GM21529 (cell line): ENCODE measurements around the gene PRKCH.

Experiments used
- ATAC-seq: cut with Tn5 transposase; IDR thresholded peaks from one replicate; pipeline ENCODE4 v1.9.1; 2021; ENCODE audit not compliant: unreplicated experiment

The PRKCH gene

DNA sequence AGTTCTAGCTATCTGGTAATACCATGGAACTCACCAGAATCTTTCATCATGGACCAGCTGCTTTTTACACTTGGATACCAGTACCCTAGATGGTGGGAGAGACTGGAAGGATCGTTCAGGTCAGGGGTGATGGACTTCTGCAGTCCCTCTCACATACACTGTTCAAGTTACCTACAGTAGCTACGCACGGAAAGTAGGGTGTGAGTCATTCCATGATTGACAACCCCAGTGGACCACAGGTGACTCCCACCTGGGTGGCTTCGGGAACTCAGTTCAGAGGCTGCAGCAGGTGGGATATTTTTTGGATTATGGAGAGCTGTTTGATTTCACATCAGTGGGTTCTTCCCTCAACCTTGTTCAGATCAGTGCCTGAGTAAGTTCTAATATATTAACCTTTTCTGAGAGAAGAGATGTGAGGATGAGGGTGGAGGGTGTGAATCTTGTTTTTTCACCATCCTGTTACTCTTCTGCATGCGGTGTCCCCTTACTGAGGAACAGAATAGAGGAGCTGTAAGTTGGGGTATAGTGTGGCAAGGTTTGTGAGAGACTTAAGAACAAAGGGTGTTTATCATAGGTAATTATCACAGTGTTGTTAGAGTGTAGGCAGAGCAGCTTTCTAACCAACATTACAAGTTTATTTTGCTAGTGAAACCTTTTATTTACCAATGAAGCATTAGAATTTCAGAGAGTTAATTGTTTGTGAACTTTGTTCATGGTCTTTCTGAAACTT, 39.6 kb downstream of the PRKCH start:
- no peak for ATAC-seq

DNA sequence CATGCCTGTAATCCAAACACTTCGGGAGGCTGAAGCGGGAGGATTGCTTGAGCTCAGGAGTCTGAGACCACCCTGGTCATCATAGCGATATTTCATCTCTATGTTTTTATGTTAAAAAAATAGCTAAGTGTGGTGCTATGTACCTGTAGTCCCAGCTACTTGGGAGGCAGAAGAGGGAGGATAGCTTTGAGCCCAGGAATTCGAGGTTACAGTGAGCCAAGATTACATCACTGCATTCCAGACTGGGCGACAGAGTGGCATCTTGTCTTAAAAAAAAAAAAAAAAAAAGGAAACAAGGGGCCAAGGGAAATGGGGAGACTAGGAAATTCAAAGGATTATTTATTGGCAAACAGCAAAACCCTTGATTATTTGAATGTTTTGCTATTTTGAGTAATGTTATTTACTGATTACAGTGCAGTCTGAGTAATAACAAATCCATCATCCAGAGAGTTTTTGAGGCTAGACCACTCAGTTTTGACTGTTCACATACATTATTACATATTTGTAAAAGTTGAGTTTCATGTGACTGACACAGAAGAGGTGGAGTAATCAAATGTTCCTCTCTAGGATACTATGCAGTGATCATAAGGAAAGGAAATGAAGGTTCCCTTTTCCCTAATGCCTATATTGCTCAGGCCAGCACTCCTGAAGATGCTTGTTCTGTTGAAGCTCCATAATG, 40.8 kb downstream of the PRKCH start:
- ATAC-seq = no peak

DNA sequence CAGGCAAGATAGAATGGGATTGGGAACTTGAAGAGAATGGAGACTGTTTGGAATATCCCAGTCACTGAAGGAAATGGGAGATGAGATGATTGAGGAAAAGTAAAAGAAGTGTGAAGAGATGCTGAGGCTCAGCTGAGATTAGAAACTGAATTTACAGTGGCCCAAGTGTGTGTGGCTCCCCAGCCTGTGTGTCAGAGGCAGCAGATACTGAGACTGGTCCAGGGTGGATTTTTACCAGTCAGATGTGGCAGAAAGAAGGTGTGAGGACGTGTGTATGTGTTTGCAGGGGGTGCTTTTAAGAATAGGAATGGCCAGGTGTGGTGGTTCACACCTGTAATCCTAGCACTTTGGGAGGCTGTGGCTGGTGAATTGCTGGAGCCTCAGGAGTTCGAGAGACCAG, 42.9 kb downstream of the PRKCH start:
- no peak for ATAC-seq

DNA sequence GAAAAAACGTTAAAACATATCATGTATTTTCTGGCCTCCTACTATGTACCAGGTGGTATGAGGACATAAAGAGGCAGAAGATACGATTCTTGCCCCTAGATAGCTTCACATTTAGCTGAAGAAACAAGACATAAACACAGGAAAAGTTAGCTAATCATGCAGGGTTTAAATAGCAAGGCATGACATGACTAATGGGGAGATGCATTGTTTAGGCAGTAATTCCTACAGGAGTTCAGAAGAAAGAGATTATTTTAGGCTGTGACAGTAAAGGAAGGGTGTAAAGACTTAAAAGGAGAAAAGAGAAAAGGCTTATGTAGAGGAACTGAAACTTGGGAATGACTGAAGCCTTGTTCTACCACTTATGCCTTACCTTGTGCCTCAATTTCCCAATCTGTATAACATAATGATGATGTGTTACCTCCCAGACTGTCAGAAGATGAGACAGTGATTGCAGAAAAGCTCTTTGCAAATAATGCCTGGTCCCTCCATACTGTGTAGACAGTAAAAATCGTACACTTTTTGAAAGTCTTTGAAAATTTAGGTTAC, 44.4 kb downstream of the PRKCH start:
- ATAC-seq = no peak

DNA sequence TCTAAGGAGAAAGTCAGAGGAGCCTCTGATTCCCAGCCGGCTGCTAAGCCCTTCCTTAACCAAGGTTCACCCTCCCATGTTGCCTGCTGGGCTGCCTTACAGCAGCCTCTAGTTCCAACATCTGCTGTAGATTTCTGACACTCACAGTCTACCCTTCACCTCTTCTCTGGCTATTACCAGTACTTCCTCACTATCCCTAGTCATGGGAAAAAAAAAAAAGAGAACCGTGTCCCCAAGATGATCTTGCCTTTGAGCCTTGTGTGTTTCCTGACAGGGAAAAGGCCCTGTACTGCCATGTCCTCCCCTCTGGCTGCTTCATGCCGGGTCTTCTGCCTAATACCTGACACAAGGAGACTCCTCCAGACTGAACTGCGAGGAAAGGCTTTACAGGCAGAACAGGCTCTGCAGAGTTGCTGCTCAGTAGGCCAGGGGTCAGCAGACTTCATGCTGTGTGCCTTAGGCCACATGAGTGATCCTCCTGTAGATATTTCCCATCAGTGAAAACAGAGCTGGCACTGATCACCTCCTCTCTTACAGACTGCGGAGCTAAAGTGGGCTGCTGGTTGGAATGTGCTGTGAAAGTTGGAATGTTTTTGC, 46.8 kb downstream of the PRKCH start:
- ATAC-seq = no peak

DNA sequence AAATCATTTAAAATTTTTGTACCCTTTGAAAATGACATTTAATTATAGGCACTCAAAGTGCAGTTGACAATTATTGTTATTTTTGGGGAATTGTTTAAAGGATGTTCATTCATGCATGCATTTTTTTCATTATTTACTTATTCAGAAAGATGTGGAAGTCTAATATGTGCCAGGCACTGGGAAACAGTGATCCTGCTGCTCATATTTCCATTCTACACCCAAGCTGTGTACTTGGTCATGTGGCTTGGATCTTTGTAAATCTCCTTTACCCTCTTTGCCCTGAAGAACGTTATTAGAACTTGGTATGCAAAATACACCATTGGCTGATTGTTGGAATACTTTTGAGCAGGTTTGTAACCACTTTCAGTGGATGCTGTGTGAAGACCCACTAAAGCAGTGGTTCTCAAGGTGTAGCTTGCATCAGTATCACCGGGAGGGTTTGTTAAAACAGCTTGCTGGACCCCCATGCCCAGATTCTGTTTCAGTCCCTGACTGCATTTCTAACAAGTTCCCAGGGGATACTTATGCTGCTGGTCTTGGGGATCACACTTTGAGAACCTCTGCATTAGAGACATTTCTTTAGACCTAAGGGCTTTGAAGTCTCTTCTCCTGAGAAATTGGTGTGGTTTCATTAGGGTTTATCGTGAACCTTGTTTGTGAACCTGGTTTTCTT, 47.5 kb downstream of the PRKCH start:
- no peak for ATAC-seq

DNA sequence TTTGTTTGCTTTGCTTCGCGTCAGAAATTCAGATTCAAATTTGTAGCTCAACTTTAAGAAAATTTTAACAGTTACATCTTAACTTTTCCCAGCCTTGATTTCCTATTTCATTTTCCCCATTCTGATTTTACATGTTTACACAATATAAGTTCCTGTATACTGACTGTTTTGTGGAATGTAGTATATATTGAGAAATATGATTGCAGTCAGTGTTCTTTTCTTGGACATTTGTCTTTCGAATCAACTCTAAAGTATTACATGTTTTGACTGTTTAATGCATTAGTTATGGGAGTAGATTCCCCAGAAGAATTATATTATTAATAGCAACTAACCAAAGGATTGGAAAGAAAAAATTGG, 48.1 kb downstream of the PRKCH start:
- ATAC-seq = no peak

DNA sequence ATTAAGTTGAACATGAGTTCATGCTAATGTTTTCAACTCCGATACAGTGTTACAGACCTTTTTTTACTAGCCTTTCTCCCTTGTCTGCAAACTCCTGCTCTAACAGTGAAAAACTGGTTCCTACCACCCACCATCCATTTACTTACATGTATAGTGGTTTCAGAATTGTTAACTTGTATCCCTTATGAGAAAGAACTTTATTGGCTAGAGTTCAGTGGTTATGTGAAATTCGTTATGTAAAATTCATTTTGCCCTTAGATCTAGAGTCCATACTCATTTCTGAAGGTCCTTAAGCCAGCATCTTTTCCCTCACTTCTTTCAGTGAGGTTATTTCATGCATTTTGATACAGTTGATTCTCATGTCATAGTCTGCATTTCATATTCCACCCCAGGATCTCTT, 51.0 kb downstream of the PRKCH start:
- no peak for ATAC-seq

DNA sequence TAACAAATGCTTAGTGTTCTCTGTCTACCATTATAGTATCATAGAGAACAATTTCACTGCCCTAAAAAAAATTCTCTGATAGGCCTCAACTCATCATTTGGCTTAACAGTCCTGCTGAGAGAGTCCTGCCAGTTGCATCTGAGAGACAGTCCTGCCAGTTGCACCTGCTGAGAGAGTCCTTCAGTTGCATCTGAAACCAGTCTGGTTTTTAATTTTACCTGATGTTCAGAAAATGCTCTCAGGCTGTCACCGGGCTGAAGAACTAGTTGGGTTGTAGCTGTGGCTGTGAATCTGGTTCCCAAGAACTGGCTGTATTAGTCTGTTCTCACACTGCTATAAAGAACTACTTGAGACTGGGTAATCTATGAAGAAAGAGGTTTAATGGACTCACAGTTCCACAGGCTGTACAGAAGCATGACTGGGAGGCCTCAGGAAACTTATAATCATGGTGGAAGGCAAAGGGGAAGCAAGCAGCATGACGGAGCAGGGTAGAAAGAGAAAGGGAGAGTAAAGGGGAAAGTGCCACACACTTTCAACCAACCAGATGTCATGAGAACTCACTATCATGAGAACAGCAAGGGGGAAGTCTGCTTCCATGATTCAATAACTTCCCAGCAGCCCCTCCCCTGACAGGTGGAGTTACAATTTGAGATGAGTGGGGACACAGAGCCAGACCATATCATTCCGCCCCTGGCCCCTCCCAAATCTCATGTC, 51.6 kb downstream of the PRKCH start:
- no peak for ATAC-seq

DNA sequence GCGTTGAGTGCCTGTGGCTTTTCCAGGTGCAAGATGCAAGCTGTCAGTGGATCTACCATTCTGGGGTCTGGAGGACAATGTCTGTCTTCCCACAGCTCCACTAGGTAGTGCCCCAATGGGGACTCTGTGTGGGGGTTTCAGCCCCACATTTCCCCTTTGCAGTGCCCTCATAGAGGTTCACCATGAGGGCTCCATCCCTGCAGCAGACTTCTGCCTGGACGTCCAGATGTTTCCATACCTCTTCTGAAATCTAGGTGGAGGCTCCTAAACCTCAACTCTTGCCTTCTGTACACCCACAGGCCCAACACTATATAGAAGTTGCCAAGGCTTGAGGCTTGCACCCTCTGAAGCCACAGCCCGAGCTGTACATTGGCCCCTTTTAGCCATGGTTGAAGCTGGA, 52.9 kb downstream of the PRKCH start:
- no peak for ATAC-seq

DNA sequence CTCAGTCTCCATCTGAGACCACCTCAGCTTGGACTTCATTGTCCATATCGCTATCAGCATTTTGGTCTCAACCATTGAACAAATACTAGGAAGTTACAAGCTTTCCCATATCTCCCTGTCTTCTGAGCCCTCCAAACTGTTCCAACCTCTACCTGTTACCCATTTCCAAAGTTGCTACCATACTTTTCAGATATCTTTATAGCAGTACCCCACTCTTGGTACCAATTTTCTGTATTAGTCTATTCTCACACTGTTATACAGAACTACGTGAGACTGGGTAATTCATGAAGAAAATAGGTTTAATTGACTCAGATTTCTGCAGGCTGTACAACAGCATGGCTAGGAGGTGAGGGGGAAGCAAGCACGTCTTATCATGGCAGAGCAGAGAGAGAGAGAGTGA, 53.8 kb downstream of the PRKCH start:
- ATAC-seq = no peak

DNA sequence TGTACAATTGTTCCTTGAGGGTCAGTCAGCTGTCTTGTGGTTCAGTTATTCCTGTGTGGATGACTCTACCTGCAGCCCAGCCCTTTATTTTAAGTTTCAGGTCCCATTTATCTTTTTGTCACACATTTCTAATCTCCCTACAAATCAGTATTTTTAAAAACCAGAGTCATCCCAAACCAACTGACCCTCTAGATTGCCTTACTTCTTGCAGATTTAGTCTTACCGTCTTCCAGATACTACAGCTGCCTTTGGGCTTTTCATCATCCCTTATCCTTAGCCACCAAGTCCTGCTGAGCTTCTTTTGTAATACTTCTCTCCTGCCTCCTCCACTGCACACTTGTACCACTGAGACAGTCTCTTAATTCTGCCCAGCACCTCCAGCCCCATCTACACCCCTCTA, 54.9 kb downstream of the PRKCH start:
- ATAC-seq = no peak

DNA sequence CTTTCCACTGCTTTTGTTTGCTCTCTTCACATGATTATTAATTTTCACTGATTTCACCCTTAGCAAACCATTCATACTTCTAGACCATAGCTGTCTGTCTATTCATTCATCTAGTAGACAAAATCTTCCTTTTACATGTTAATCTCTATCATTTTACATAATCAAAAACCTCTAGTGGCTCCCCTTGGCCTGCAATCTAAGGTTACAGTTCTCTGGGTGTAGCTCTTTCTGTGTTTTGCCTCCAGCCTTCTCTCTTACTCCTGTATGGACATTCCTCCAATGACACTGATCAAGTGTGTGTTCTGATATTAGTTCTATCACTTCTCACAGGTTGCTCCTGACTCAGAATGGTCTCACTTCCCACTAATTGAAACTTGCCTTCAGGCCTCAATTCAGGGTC, 56.4 kb downstream of the PRKCH start:
- no peak for ATAC-seq

DNA sequence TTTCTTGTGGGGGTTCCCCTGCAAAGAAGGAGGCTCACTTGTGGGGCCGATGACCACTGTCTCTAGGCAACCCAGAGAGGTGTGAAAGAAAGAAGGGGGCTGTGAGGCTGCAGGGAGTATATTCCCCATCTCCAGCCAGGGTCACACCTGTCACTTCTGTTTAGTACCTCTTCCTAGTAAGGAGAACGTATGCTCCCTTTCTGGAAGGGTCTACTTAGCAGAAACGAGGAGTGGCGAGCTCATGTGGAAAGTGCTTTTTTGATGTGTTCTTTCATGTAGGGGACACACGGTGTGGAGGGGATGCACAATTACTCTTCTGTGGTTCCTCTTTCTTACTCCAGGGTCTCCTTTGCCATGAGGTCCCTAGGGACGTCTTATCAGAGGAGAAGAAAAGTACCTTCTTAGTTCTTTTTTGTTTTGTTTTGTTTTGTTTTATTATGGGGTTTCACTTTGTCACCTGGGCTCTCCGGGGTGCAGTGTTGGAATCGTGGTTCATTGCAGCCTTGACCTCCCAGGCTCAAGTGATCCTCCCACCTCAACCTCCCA, 58.3 kb downstream of the PRKCH start:
- no peak for ATAC-seq

DNA sequence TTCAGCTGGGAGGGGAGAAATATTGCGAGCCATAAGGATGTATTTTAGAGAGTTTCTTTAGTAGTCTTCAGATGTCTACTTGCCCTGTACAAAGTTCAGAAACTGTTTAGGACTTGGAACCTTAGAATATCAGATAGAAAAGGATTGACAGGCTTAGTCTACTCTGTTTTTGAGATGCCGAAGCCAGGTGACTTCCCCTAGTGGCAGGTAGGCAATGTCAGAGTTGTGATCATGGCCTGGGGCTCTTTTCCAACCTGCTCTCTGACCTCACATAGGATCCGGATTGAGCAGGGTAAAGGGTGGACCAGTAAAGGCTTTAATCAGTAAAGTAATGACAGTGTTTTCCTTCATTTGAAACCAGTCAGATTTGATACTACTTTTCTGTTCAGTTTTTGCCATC, 59.6 kb downstream of the PRKCH start:
- no peak for ATAC-seq

DNA sequence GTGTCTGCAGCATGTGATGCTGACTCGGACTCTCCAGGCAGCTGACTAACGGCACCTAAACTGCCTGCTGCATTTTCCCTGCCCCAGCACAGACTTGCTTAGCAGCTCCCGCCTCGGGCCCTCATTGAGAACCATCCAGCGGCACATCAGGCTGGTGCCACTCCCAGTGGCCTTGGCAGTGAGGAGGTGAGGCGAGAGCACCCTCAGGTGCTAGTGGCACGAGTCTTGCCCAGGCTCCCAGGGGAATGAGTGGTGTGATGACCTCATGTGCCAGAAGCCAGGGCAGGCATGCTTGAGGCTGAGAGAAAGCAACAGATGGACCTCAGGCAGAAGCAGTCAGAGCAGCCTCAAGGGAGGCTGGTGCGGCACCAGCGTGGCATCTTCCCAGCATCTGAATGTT, 60.2 kb downstream of the PRKCH start:
- no peak for ATAC-seq

DNA sequence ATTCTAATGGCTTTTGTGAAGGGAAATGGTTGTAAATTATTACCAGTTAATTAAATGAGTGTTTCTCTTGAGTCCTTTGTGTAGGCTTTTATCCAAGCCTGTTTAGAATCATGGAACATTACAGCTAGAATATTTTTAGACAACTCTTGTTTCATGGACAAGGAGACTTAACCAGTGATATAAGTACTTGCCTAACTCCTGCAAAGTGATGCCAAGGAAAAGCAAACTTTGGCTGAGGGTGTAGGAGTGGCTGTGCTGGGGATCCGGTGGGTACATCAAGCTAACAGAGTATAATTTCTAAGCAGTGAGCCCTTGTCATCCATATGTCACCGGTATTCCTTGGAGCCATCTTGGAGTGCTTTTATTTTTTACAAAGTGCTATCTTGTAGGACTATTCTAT, 61.5 kb downstream of the PRKCH start:
- no peak for ATAC-seq

DNA sequence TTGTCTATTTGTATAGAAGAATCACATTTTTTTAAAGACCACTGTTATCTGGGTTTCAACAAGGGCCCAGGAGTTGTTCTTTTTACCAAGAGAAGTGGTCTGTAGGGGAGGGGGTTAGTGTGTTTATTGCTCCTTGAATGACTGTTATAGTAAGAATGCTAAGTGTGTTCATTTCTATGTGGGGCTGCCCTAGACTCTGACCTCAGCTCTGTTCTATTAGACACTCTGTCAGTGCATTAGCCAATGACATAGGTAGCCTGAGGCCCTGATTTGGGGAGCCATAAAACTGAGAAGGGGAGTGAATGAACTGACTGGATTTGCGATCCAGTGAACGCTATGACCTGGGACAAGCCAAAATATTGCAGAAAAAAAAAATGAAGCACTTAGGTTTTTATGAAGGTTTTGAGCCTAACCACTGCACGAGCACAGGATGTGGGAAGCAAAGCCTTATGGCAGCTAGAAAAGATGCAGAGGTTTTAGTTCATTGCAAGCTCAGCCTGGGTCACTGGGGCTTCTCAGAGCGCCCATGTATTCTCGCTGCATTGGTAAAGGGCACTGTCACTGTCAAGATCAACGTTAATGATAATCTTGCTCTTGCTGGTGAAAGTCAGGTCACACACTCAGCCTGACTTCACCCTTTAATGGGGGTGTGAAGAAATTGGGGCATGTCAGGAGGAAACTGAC, 63.8 kb downstream of the PRKCH start:
- ATAC-seq = no peak

DNA sequence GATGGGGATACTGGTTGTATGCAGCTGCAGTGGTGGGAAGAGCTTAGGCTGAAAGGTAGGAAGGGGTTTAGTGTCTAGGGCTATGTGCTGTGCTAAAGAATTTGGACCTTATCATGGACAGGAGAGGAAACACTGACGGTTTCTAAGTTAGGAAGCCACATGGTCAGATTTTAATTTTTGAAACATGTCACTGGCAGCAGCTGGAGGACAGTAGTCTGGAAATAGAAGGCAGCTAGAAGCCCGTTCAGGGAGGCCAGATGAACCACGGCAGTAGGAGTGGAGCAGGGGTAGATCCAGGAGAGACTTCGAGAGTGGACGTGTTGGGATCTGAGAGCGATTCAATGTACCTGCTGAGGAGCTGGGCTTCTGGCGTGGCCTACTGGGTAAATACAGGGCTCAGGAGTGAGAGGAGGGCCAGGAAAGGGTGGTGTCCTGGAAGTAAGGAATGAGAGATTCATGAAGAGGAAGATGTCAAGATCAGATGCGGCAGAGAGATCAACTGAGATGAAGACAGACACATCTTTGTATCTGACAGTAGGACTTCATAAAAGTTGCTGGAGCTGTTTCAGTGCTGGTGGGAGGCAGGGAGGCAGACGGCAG, 64.9 kb downstream of the PRKCH start:
- no peak for ATAC-seq

DNA sequence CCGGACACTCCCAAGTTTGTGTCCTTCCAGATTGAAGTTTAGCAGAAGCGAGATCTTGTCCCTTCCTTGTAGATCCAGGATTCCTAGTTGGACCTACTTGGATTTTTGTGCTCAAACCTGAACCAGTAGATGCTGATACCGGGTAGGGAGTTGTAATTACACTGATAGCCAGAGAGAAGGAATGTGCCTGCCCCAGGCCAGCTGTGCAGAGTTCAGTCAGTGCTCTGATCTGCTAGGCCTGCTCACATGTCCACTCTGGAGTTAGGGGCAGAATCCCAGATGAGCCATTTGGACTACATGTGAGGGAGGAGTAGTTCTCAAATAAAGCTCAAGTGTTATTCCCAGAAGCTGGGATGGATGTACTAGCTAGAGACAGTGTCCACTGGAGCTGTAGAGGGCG, 65.7 kb downstream of the PRKCH start:
- ATAC-seq = no peak
